Stomach (tissue), 9 donors: ENCODE measurements around the gene KYNU. TPM values are rescaled to one million over a fixed set of nuclear protein-coding genes. Genes with fewer than 3 reads are reported as not detected.

Experiments used
- DNase-seq, 2 donors: peaks; one replicate each; pipeline versions ENCODE4 v3.0.0 to v3.0.0-alpha.2; 2013 to 2019
- H3K27ac ChIP-seq, 5 donors: fragments of 200-600 bp in 4 of 5; sonication (generic) in 4 of 5; one replicate each; pipeline ENCODE4 v1.5.1; 2013 to 2019; ENCODE audit warnings: mild to moderate bottlenecking in 1 of 5, moderate library complexity in 1 of 5
- H3K27me3 ChIP-seq, 3 donors: fragments of 200-600 bp; sonication (generic); one replicate each; pipeline ENCODE4 v1.5.1; 2017 to 2019; ENCODE audit warnings: mixed run types in 1 of 3
- H3K36me3 ChIP-seq, 4 donors: fragments of 200-600 bp; sonication (generic); 1 replicate in 3 of 4; 2 replicates in 1 of 4; pipeline ENCODE4 v1.5.1; 2016 to 2019
- H3K4me1 ChIP-seq, 4 donors: fragments of 200-600 bp; sonication (generic); one replicate each; pipeline ENCODE4 v1.5.1; 2016 to 2019
- H3K4me3 ChIP-seq, 4 donors: fragments of 200-600 bp; sonication (generic) in 3 of 4; one replicate each; pipeline ENCODE4 v1.5.1; 2016 to 2019; ENCODE audit warnings: mild to moderate bottlenecking in 1 of 4
- H3K9me3 ChIP-seq, 4 donors: fragments of 200-600 bp; sonication (generic); one replicate each; pipeline ENCODE4 v1.5.1; 2016 to 2019
- CTCF ChIP-seq, 7 experiments: fragments of 450-650 bp in 4 of 7; fragments of 200-600 bp in 3 of 7; sonication (generic) in 3 of 7; IDR thresholded peaks; one replicate each; pipeline ENCODE4 v1.5.1; 2016 to 2019; ENCODE audit warnings: antibody characterized with exemption in 7 of 7, control low read depth in 2 of 7, mild to moderate bottlenecking in 1 of 7
- EP300 ChIP-seq: sonication (generic); formaldehyde crosslinking; IDR thresholded peaks from one replicate; pipeline ENCODE4 v1.6.1; 2017; ENCODE audit warnings: antibody characterized with exemption
- POLR2A ChIP-seq, 4 donors: fragments of 450-650 bp; IDR thresholded peaks; one replicate each; pipeline ENCODE4 v1.6.1; 2016; ENCODE audit warnings: antibody characterized with exemption in 4 of 4, control low read depth in 2 of 4, mild to moderate bottlenecking in 1 of 4, moderate library complexity in 1 of 4
- POLR2AphosphoS5 ChIP-seq, 3 donors: sonication (generic); formaldehyde crosslinking; IDR thresholded peaks; one replicate each; pipeline ENCODE4 v1.6.1; 2016; ENCODE audit warnings: antibody characterized with exemption in 3 of 3
- WGBS, 5 donors: extraction: QIAGEN DNeasy Blood & Tissue Kit in 3 of 5; methylation state at CpG; one replicate each; pipeline versions ENCODE4 v1.1.5 to v1.1.7; 2013 to 2018; 5-methylcytosine and 5-hydroxymethylcytosine counted together
- intact Hi-C: fragments of 100-400 bp; cut with DNase I; formaldehyde crosslinking; loops from one replicate; pipeline ENCODE4 v1.15.1; 2023; ENCODE audit warnings: low total_unique reads
- polyA plus RNA-seq, 3 donors: library from polyadenylated mRNA; stranded (reverse); fragments of 200-250 nt; gene quantifications; one replicate each; pipeline ENCODE4 v1.2.3, GENCODE V29; 2013
- total RNA-seq, 5 donors: library from RNA; depleted of rRNA; stranded (reverse); fragments of >200 nt; gene quantifications; one replicate each; pipeline versions ENCODE4 v1.1.0 to v1.2.3, GENCODE V29; 2014 to 2016
- donor health status: healthy with polysubstance abuse.
- donor health status: Bipolar disorder and iron deficiency.
- donor health status: healthy.

KYNU gene
- total and polyA plus RNA-seq, 8 donors = 2.1 to 39.4 (median 3.9) TPM; not detected in 1

- H3K9me3 ChIP-seq = no peaks in the 10 kb centered on the region
- TF ChIP-seq POLR2AphosphoS5 (IDR thresholded peaks at IDR 0.05) (peak in 2 of 3 donors; percentile 18 to 45), POLR2A (IDR thresholded peaks at IDR 0.05) (no peak)
- H3K36me3 ChIP-seq = no peaks in the 10 kb centered on the region
- no peak overlapping the region for H3K4me3 ChIP-seq
- H3K27ac ChIP-seq = peak overlapping the region in 4 of 5 donors; percentile 51 to 86 (median 63)
- intact Hi-C loops = no loop called here
- H3K27me3 ChIP-seq = no peaks in the 10 kb centered on the region
- H3K4me1 ChIP-seq = peaks cover 0 to 8% (median 7%) of the 10 kb centered on the region in 4 donors
- WGBS, 5 donors = 7 to 25% (median 25%) methylated on average over 2 of the region's 2 CpGs
- peak; percentile 58 to 82 for DNase-seq
These were observed 3.1 kb upstream of the KYNU start for GRCh38 chr2:142874293-142874814.

DNA sequence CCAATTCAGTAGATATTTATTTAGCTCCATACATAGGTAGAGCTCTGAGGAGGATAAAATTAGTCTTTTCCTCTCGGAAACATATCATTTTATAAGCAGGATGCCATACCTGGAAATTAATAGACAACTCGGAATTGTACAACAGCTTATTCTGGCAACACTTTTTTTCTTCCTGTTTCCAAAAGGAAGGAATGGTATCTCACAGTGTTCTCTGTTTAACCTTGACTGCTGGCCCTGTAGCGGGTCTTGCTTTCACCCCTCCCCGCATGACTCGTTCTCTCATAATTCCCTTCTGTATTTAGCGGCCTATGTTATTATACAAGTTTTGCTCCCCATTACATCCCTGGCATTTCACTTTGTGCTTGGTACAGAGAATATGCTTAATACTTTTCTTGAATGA, 2.5 kb upstream of the KYNU start:
- no peak for DNase-seq
- H3K27me3 ChIP-seq = no peaks in the 10 kb centered on the region
- no peak for TF ChIP-seq CTCF (IDR thresholded peaks at IDR 0.05)
- TF ChIP-seq EP300 = no peak
- TF ChIP-seq POLR2A (IDR thresholded peaks at IDR 0.05) = no peak
- TF ChIP-seq POLR2AphosphoS5 (IDR thresholded peaks at IDR 0.05) = no peak
- intact Hi-C loops = no loop called here
- H3K9me3 ChIP-seq = no peaks in the 10 kb centered on the region
- 80 to 88% (median 86%) methylated on average over 6 of the region's 6 CpGs for whole genome bisulfite sequencing, 5 donors
- H3K4me1 ChIP-seq = peaks cover 0 to 8% (median 7%) of the 10 kb centered on the region in 4 donors
- H3K27ac ChIP-seq = peak overlapping the region in 3 of 5 donors; percentile 30 to 86 (median 70)
- H3K4me3 ChIP-seq = no peak overlapping the region
- no peaks in the 10 kb centered on the region for H3K36me3 ChIP-seq

DNA sequence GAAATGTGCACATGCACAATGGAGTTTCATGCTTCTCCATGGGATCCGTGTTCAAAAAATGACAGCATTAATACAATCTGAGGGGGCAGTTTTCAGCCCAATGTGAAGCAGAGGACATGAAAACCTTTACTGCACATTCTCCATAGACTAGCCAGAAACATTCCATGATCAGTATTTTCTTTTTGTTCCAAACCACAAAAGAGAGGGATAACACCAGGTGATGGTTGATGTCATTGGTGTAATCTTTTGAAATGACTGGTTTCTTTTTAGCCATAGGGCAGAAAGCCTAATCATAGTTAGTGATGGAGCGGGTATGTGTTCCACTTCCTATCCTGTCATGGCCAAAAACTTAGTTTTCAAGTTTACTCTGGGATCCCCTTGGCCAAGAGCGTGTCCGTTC, 1.8 kb upstream of the KYNU start:
- no peak for TF ChIP-seq EP300
- no peak for TF ChIP-seq POLR2A (IDR thresholded peaks at IDR 0.05)
- no peak for TF ChIP-seq CTCF (IDR thresholded peaks at IDR 0.05)
- no peak for TF ChIP-seq POLR2AphosphoS5 (IDR thresholded peaks at IDR 0.05)
- intact Hi-C loops = no loop called here
- peaks cover 0 to 8% (median 7%) of the 10 kb centered on the region in 4 donors for H3K4me1 ChIP-seq
- H3K27ac ChIP-seq = no peak overlapping the region
- no peaks in the 10 kb centered on the region for H3K27me3 ChIP-seq
- 87 to 95% (median 93%) methylated on average over 4 of the region's 4 CpGs for WGBS, 5 donors
- no peak for DNase-seq
- no peaks in the 10 kb centered on the region for H3K9me3 ChIP-seq
- no peak overlapping the region for H3K4me3 ChIP-seq
- no peaks in the 10 kb centered on the region for H3K36me3 ChIP-seq

DNA sequence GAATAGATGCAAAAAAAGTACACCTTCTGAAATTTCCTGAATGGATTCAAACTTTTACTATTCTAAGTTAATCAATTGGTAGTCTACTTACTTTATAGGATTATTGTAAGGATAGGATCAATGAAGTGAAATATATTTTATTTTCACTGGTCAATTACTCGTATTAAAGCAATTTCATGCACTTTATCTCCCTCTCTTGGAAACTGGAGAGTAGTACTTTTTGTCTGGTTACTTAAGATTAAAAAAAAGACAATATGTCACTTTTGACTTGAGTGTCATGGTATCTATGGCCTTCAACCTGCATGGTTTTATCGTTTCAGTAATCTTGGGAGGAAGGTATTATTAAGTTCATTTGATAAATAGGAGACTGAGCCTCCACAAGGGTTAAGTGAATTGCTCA, 1.0 kb upstream of the KYNU start:
- Histone ChIP-seq H3K9me3 (no peaks in the 10 kb centered on the region), H3K36me3 (no peaks in the 10 kb centered on the region), H3K4me3 (no peak overlapping the region), H3K4me1 (peaks cover 0 to 8% (median 7%) of the 10 kb centered on the region in 4 donors), H3K27me3 (no peaks in the 10 kb centered on the region), H3K27ac (no peak overlapping the region)
- no peak for TF ChIP-seq POLR2A (IDR thresholded peaks at IDR 0.05)
- TF ChIP-seq EP300 = no peak
- TF ChIP-seq POLR2AphosphoS5 (IDR thresholded peaks at IDR 0.05) = no peak
- no peak for TF ChIP-seq CTCF (IDR thresholded peaks at IDR 0.05)
- 51 to 68% (median 64%) methylated on average over 2 of the region's 2 CpGs for WGBS, 5 donors
- DNase-seq = no peak
- intact Hi-C loops = no loop called here

GRCh38 chr2:142878031-142878678, 691 bp downstream of the KYNU start:
- Histone ChIP-seq H3K27ac (peak overlapping the region in 2 of 5 donors; percentile 3 to 61), H3K27me3 (no peaks in the 10 kb centered on the region), H3K36me3 (no peaks in the 10 kb centered on the region), H3K4me3 (peak overlapping the region in 2 of 4 donors; percentile 12 to 23), H3K9me3 (no peaks in the 10 kb centered on the region), H3K4me1 (peaks cover 0 to 8% (median 3%) of the 10 kb centered on the region in 4 donors)
- intact Hi-C loops = no loop called here
- 38 to 59% (median 44%) methylated on average over 6 of the region's 6 CpGs for WGBS, 5 donors
- TF ChIP-seq EP300 = no peak
- no peak for TF ChIP-seq POLR2AphosphoS5 (IDR thresholded peaks at IDR 0.05)
- no peak for TF ChIP-seq CTCF (IDR thresholded peaks at IDR 0.05)
- no peak for TF ChIP-seq POLR2A (IDR thresholded peaks at IDR 0.05)
- no peak for DNase-seq
